GM12892 (cell line): ENCODE measurements around the gene CAMK2G.

Experiments used
- POLR2A ChIP-seq: IDR thresholded peaks from 2 replicates; pipeline ENCODE4 v1.6.1; 2011; ENCODE audit warnings: low read depth, low read length, control low read depth
- POLR2AphosphoS5 ChIP-seq: IDR thresholded peaks from 2 replicates; pipeline ENCODE4 v1.6.1; 2011; ENCODE audit warnings: low read depth, low read length, control low read depth
- TAF1 ChIP-seq: IDR thresholded peaks from 2 replicates; pipeline ENCODE4 v1.6.1; 2011; ENCODE audit warnings: low read depth, mild to moderate bottlenecking, control low read depth, low read length, borderline replicate concordance

DNA sequence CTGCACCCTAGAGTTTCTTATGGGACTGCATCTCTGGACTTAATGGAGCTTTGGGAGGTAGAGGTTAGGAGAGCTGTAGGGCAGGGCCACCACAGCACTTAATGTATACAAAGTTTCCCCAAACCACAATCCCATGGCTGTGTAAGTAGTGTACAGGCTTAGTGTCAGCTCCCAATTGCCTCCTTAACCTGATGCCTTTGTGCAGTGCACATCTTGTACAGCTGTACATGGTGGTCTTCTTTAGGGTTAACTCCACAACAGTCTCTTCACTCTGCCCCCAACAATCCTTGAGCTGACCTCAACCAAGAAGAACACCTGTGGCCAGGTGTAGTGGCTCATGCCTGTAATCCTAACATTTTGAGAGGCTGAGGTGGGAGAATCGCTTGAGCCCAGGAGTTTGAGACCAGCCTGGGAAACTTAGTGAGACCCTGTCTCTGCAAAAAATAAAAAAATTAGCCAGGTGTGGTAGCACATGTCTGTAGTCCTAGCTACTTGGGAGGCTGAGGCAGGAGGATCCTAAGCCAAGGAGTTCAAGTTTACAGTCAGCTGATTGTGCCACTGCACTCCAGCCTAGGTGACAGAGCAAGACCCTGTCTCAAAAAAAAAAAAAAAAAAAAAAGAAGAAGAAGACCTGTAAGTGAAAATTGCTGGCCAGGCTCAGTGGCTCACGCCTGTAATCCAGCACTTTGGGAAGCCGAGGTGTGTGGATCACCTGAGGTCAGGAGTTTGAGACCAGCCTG, 43.4 kb upstream of the CAMK2G start:
- TF ChIP-seq POLR2A (no peak), POLR2AphosphoS5 (no peak), TAF1 (no peak)
